MM.1S (cell line): ENCODE results near the gene SRP14.

Source experiments
- CTCF ChIP-seq: fragments of 300-600 bp; sonication (generic); IDR thresholded peaks from 2 replicates; pipeline ENCODE4 v1.5.1; 2016; ENCODE audit warnings: antibody characterized with exemption, low read length, mixed read lengths
- EZH2 ChIP-seq: fragments of 300-600 bp; sonication (generic); optimal IDR thresholded peaks from 2 replicates; pipeline ENCODE3; 2017; ENCODE audit warnings: low read depth, mild to moderate bottlenecking, antibody characterized with exemption, low read length, mixed read lengths

GRCh38 chr15:40069178-40070165 is 30.5 kb upstream of the SRP14 start:
- no peak for TF ChIP-seq CTCF
- no peak for TF ChIP-seq EZH2
